HEK293 (cell line): ENCODE data around the gene SPANXN3.
"Not testable (repeated sequence)": the region's sequence is repeated elsewhere in the genome, so short reads cannot be mapped to it uniquely, and the experiment has no call there.

Experiments
- EGR2 ChIP-seq: fragments of 450-650 bp; formaldehyde crosslinking; IDR thresholded peaks from 2 replicates; pipeline ENCODE4 v1.5.1; 2016; ENCODE audit warnings: low read depth, missing biosample characterization, missing genetic modification characterization
- MEIS1 ChIP-seq: sonication (generic); formaldehyde crosslinking; IDR thresholded peaks from 2 replicates; pipeline ENCODE4 v1.8.1; 2022; ENCODE audit warnings: missing genetic modification reagents, mild to moderate bottlenecking, borderline replicate concordance
- PATZ1 ChIP-seq: fragments of 450-650 bp; formaldehyde crosslinking; IDR thresholded peaks from 2 replicates; pipeline ENCODE4 v1.5.1; 2016; ENCODE audit warnings: missing biosample characterization, missing genetic modification characterization
- SP3 ChIP-seq: fragments of 450-650 bp; formaldehyde crosslinking; IDR thresholded peaks from 2 replicates; pipeline ENCODE4 v1.5.1; 2016; ENCODE audit warnings: missing biosample characterization, missing genetic modification characterization
- ZFP37 ChIP-seq: fragments of 450-650 bp; formaldehyde crosslinking; IDR thresholded peaks from 2 replicates; pipeline ENCODE4 v1.5.1; 2016; ENCODE audit warnings: missing biosample characterization, missing genetic modification characterization
- ZNF670 ChIP-seq: fragments of 450-650 bp; formaldehyde crosslinking; IDR thresholded peaks from 2 replicates; pipeline ENCODE4 v1.5.1; 2016; ENCODE audit warnings: missing biosample characterization, missing genetic modification characterization, low read depth
- TF ChIP-seq, protein P1 (sequence below): fragments of 450-650 bp; formaldehyde crosslinking; IDR thresholded peaks from 2 replicates; pipeline ENCODE4 v1.5.1; 2016; ENCODE audit warnings: missing biosample characterization, missing genetic modification characterization
- TF ChIP-seq, protein P2 (sequence below): fragments of 450-650 bp; formaldehyde crosslinking; IDR thresholded peaks from 2 replicates; pipeline ENCODE4 v1.5.1; 2017; ENCODE audit warnings: missing biosample characterization, missing genetic modification characterization

DNA sequence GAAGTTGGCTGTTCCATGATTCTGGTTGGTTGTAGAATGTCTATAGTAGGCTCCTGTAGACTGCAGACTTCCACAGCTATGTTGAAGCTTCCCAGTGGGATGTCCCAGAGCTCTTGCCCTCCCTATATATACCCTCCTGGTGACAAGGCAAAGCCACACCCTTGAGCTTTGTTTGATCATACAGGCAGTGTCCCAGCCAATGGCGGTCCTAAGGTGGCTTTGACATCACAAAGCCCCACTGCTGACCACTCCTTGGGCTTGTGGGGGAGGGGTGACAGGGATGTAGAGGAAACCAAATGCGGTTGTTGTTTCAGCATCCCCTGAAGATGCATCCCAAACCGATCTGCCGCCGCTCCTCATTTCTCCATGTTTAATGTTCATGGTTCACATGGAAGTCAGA is at the start of gene SPANXN3:
- TF ChIP-seq, protein P1, sequence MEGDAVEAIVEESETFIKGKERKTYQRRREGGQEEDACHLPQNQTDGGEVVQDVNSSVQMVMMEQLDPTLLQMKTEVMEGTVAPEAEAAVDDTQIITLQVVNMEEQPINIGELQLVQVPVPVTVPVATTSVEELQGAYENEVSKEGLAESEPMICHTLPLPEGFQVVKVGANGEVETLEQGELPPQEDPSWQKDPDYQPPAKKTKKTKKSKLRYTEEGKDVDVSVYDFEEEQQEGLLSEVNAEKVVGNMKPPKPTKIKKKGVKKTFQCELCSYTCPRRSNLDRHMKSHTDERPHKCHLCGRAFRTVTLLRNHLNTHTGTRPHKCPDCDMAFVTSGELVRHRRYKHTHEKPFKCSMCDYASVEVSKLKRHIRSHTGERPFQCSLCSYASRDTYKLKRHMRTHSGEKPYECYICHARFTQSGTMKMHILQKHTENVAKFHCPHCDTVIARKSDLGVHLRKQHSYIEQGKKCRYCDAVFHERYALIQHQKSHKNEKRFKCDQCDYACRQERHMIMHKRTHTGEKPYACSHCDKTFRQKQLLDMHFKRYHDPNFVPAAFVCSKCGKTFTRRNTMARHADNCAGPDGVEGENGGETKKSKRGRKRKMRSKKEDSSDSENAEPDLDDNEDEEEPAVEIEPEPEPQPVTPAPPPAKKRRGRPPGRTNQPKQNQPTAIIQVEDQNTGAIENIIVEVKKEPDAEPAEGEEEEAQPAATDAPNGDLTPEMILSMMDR (tag by site-specific recombination) = not testable (repeated sequence)
- TF ChIP-seq MEIS1 (CRISPR knock-in tag); ZNF670; SP3; ZFP37 (tag by site-specific recombination); EGR2 (tag by site-specific recombination); PATZ1: not testable (repeated sequence)
- TF ChIP-seq, protein P2, sequence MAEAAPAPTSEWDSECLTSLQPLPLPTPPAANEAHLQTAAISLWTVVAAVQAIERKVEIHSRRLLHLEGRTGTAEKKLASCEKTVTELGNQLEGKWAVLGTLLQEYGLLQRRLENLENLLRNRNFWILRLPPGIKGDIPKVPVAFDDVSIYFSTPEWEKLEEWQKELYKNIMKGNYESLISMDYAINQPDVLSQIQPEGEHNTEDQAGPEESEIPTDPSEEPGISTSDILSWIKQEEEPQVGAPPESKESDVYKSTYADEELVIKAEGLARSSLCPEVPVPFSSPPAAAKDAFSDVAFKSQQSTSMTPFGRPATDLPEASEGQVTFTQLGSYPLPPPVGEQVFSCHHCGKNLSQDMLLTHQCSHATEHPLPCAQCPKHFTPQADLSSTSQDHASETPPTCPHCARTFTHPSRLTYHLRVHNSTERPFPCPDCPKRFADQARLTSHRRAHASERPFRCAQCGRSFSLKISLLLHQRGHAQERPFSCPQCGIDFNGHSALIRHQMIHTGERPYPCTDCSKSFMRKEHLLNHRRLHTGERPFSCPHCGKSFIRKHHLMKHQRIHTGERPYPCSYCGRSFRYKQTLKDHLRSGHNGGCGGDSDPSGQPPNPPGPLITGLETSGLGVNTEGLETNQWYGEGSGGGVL = not testable (repeated sequence)
